HG02938 (cell line): ENCODE results near the gene SALL4.
"Not testable (repeated sequence)": the region's sequence is repeated elsewhere in the genome, so short reads cannot be mapped to it uniquely, and the experiment has no call there.

Experiments used
- ATAC-seq: cut with Tn5 transposase; IDR thresholded peaks from one replicate; pipeline ENCODE4 v1.9.1; 2021; ENCODE audit warnings: mild to moderate bottlenecking, moderate library complexity; ENCODE audit not compliant: unreplicated experiment

The SALL4 gene

DNA sequence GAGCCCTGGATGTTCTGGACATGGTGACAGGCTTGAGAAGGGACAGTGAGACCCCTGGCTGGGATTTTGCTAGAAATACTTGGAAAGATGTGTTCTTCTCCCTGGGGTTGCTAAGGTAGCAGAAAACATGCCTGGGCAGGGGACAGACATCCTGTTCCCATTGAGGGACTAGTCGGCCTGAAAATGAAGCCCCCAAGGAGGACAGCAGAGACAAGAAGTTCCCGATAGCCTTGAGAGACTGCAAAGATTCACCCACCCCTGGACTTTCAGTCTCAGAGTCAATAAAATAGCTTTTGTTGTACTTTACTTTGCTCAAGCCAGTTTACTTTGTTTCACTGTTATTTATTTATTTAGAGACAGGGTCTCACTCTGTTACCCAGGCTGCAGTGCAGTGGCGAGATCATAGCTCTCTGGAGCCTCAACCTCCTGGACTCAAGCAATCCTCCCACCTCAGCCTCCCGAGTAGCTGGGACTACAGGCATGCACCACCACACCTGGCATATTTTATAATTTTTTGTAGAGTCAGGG is 62.5 kb downstream of the SALL4 start:
- no peak for ATAC-seq

DNA sequence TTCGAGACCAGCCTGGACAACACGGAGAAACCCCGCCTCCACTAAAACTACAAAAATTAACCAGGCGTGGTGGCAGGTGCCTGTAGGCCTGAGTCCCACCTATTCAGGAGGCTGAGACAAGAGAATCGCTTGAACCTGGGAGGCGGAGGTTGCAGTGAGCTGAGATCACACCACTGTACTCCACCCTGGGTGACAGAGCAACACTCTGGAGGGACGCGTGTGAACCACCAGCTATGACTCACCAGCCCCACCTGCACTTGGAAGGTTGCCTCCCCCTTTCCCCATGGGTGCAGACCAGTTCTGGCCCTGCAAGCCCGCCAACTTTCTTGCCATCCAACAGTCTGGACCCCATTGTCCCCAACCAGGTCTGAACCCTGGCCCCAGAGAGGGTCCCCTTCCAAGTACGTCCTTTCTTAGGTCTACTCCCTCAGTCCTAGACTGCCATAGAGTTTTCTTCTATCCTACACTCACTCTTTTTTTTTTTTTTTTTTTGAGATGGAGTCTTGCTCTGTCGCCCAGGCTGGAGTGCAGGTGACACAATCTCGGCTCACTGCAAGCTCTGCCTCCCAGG is 63.4 kb downstream of the SALL4 start:
- ATAC-seq = no peak

DNA sequence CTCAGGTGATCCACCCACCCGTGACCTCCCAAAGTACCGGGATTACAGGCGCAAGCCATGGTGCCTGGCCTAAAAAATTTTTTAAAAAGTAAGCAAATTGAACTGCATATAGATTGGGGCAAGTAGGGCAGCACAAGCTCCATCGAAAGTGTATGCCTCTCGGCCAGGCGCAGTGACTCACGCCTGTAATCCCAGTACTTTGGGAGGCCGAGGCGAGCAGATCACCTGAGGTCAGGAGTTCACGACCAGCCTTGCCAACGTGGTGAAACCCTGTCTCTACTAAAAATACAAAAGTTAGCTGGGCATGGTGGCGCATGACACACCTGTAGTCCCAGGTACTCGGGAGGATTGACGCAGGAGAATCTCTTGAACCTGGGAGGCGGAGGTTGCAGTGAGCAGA is 64.1 kb downstream of the SALL4 start:
- ATAC-seq = not testable (repeated sequence)

DNA sequence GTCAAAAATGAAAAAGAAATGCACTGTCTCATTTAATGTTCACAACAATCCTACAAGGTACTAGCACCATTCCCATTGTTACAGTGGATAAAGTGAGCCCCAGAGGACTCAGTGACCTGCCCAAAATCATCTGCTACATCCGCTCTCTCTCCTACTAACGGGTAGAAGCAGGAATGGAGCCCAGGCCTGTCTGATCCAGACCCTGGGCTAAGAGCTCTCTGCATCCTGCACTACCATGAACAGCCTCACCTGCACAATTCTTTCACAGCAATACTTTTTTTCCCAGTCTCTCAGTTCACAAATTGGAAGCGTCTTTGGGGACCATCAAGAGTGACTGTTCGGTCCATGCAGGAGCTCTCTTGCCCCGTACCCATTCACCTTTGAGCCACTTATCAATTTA is 65.4 kb downstream of the SALL4 start:
- ATAC-seq = no peak

DNA sequence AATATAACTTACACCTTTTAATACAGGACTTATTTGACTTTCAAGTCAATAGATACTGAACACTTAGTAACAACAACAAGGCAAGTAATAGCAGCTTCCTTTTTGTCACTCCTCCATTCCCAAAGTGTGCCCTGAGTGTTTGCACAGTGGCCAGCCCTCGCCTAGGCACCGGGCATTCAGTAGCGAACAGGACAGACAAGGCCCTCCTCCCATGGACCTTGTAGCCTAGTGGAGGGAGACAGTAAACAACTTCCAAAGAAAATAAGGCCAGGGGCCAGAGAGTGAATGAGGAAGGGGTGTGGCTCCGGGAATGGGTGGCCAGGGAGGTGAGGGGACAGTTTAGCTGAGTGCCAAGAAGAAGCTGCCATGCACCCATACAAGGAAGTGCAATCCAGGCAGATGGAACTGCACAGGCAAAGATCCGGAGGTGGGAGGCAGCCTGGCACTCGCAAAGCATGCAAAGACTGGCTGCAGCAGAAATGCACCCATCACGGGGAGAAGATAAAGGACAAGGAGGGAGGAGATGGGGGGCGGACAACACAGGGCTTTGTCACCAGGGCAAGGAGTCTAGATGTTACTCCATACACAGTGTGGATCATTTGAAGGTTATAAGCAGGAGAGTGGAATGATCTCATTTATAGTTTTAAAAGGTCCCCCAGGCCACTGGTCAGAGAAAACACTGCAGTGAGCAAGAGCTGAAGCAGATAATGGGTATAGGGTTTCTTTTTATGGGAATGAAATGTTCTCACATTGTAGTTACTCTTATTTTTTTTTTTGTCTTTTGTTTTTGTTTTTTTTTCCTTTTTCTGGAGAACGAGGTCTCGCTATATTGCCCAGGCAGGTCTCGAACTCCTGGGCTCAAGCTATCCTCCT is 66.4 kb downstream of the SALL4 start:
- no peak for ATAC-seq

DNA sequence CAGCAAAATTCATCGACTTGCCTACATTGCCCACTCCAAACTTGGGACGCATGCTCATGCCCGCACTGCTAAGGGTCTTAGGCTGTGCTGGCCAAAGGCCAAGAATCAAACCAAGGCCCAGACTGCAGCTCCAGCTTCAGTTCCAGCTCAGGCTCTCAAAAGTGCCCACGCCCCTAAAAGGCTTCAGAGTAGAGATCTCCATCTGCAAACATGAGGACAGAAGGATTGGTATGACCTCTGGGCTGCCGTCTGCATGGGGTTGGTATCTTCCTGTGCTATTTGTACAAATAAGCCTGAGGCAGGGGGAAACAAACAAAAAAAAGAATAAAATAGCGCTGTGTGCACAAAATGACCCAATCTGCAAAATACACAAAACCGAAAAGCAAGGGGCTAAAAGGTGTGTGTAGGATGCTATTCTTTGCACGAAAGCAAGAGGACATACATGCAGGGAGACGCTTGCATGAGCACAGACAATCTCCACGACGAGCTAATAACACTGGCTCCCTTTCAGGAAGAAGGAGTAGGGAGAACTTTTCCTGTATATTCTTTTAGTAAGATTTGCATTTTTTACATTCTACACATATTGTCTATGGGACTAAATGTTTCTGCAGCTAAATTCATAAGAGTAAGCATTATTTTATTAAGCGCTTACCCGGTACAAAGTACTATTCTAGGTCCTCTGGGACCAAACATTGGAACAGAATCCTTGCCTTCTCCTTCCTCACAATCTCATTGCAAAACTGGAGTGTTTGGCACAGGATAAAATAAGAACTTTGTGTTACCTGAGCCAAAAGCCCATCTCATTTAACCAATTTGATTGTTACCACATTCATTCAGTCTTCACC is 67.2 kb downstream of the SALL4 start:
- ATAC-seq = no peak

DNA sequence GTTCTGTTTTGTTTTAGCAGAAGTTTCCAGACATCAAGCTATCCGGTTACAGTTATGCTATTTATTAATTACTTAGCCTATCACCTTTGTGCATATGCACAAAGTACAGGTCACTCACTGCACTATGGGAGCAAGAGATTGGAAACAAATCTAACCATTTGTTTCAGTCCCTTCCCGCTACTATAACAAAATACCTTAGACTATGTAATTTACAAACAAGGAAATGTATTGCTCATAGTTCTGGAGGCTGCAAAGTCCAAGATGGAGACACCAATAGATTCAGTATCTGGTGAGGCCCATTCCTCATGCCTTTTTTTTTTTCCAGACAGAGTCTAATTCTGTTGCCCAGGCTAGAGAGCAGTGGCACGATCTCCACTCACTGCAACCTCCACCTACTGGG is 69.3 kb downstream of the SALL4 start:
- ATAC-seq = no peak
